Measurements from ENCODE around the gene ZMIZ1.
"Not testable (repeated sequence)": the region's sequence is repeated elsewhere in the genome, so short reads cannot be mapped to it uniquely, and the experiment has no call there.

ZMIZ1 gene

GRCh38 chr10:79324032-79324695 lies 255.4 kb downstream of the ZMIZ1 start:
- DNase-seq (ENCODE audit: low read depth), result no peak

- DNase-seq (ENCODE audit: low read depth), result no peak
These were observed 257.8 kb downstream of the ZMIZ1 start for GRCh38 chr10:79326361-79327089.

GRCh38 chr10:79327090-79327457 lies 258.3 kb downstream of the ZMIZ1 start:
- no peak for DNase-seq (ENCODE audit: low read depth)

GRCh38 chr10:79328147-79328701 lies 259.5 kb downstream of the ZMIZ1 start:
- no peak for DNase-seq (ENCODE audit: low read depth)

GRCh38 chr10:79328737-79329504 lies 260.2 kb downstream of the ZMIZ1 start:
- no peak for DNase-seq (ENCODE audit: low read depth)

- DNase-seq (ENCODE audit: low read depth), result no peak
These were observed 260.8 kb downstream of the ZMIZ1 start for GRCh38 chr10:79329529-79329928.

- DNase-seq (ENCODE audit: low read depth), result no peak
These were observed 262.5 kb downstream of the ZMIZ1 start for GRCh38 chr10:79331226-79331625.

- peak; percentile 76 for DNase-seq (ENCODE audit: low read depth)
These were observed 262.9 kb downstream of the ZMIZ1 start for GRCh38 chr10:79331709-79332108.

- DNase-seq (ENCODE audit: low read depth), result not testable (repeated sequence)
These were observed 264.0 kb downstream of the ZMIZ1 start for GRCh38 chr10:79332610-79333315.

- no peak for DNase-seq (ENCODE audit: low read depth)
These were observed 264.7 kb downstream of the ZMIZ1 start for GRCh38 chr10:79333513-79333912.

GRCh38 chr10:79334573-79334972 lies 265.8 kb downstream of the ZMIZ1 start:
- DNase-seq (ENCODE audit: low read depth), result no peak

GRCh38 chr10:79335094-79335469 lies 266.3 kb downstream of the ZMIZ1 start:
- DNase-seq (ENCODE audit: low read depth), result no peak

GRCh38 chr10:79335470-79336235 lies 266.9 kb downstream of the ZMIZ1 start:
- DNase-seq (ENCODE audit: low read depth), result no peak

GRCh38 chr10:79336276-79336675 lies 267.5 kb downstream of the ZMIZ1 start:
- DNase-seq (ENCODE audit: low read depth), result no peak

GRCh38 chr10:79336739-79337138 lies 268.0 kb downstream of the ZMIZ1 start:
- no peak for DNase-seq (ENCODE audit: low read depth)

GRCh38 chr10:79337783-79338469 lies 269.2 kb downstream of the ZMIZ1 start:
- not testable (repeated sequence) for DNase-seq (ENCODE audit: low read depth)

GRCh38 chr10:79339266-79339665 lies 270.5 kb downstream of the ZMIZ1 start:
- DNase-seq (ENCODE audit: low read depth), result no peak

GRCh38 chr10:79340646-79341244 lies 272.0 kb downstream of the ZMIZ1 start:
- DNase-seq (ENCODE audit: low read depth), result no peak

- DNase-seq (ENCODE audit: low read depth), result no peak
These were observed 273.6 kb downstream of the ZMIZ1 start for GRCh38 chr10:79342295-79342761.
